Type B pancreatic cell (in vitro differentiated cells): ENCODE results near the gene SLCO2A1. TPM values are rescaled to one million over a fixed set of nuclear protein-coding genes. Genes with fewer than 3 reads are reported as not detected.

ENCODE experiments used
- DNase-seq: peaks from one replicate; pipeline ENCODE4 v3.0.0; 2021; ENCODE audit warnings: mixed read lengths; ENCODE audit not compliant: unreplicated experiment; ENCODE audit errors: extremely low spot score
- H3K27ac Mint-ChIP-seq: 2 replicates; pipeline ENCODE4 v1.8.0; 2021; ENCODE audit warnings: mild to moderate bottlenecking, mixed read lengths
- H3K27me3 Mint-ChIP-seq: 2 replicates; pipeline ENCODE4 v1.8.0; 2021; ENCODE audit warnings: mixed read lengths
- H3K36me3 Mint-ChIP-seq: 2 replicates; pipeline ENCODE4 v1.8.0; 2021; ENCODE audit warnings: mixed read lengths
- H3K4me1 Mint-ChIP-seq: one replicate; pipeline ENCODE4 v1.8.0; 2021; ENCODE audit warnings: mixed read lengths; ENCODE audit not compliant: unreplicated experiment
- H3K4me3 Mint-ChIP-seq: 2 replicates; pipeline ENCODE4 v1.8.0; 2021; ENCODE audit warnings: mild to moderate bottlenecking, mixed read lengths
- H3K9me3 Mint-ChIP-seq: 2 replicates; pipeline ENCODE4 v1.8.0; 2021; ENCODE audit warnings: mixed read lengths
- total RNA-seq: library from RNA; stranded (reverse); gene quantifications from 2 replicates; pipeline ENCODE4 v1.2.1, GENCODE V29; 2021; ENCODE audit warnings: low replicate concordance
- TF ChIP-seq, protein P1 (sequence below): fragments of 200-600 bp; sonication (generic); conservative IDR thresholded peaks from 2 replicates; pipeline ENCODE4 v1.5.0; 2021; ENCODE audit warnings: antibody characterized with exemption, mild to moderate bottlenecking

The SLCO2A1 gene
- total RNA-seq, 1 donor from 2014 or later: 3.8 TPM

DNA sequence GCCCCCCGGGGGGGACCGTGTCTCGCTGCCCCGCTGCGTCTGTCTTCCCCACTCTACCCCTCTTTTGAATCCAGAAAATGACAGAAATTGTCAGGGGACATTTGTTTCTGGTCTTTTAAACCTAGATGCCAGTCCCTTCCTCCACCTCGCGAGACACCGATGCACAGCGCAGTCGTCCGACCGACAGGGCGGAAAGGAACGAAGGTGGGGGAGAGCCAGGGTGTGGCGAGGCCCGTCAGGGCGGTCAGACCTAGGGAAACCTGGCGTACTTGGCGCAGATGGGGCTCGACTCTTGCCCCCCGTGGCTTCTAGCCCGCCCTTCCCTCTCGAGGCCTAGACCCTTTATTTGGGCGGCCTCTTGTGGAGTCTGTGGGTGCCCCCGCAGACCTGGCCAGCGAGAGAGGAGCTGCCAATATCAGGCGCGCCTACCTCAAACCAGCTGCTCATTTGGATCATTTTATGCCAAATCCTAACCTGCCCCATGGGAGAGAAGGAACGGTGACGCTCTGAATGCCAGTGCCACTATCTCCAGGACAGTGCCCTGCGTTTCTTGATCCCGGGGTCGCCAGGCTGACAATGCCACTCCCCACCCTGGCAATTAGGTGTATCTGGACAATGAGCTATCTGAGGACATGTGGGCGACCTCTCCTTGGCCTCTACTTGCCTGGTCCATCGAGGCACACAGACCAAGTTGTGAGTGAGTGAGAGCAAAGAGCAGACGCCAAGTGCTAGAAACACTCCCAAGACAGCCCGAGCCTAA lies 133.5 kb downstream of the SLCO2A1 start:
- no peak for DNase-seq
- Mint-ChIP-seq H3K27me3 (peaks cover 48% of the 10 kb centered on the region), H3K4me3 (peak overlapping the region; percentile 92), H3K9me3 (no peaks in the 10 kb centered on the region), H3K4me1 (no peaks in the 10 kb centered on the region), H3K36me3 (no peaks in the 10 kb centered on the region), H3K27ac (peak overlapping the region; percentile 72)
- TF ChIP-seq, protein P1, sequence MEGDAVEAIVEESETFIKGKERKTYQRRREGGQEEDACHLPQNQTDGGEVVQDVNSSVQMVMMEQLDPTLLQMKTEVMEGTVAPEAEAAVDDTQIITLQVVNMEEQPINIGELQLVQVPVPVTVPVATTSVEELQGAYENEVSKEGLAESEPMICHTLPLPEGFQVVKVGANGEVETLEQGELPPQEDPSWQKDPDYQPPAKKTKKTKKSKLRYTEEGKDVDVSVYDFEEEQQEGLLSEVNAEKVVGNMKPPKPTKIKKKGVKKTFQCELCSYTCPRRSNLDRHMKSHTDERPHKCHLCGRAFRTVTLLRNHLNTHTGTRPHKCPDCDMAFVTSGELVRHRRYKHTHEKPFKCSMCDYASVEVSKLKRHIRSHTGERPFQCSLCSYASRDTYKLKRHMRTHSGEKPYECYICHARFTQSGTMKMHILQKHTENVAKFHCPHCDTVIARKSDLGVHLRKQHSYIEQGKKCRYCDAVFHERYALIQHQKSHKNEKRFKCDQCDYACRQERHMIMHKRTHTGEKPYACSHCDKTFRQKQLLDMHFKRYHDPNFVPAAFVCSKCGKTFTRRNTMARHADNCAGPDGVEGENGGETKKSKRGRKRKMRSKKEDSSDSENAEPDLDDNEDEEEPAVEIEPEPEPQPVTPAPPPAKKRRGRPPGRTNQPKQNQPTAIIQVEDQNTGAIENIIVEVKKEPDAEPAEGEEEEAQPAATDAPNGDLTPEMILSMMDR: no peak

DNA sequence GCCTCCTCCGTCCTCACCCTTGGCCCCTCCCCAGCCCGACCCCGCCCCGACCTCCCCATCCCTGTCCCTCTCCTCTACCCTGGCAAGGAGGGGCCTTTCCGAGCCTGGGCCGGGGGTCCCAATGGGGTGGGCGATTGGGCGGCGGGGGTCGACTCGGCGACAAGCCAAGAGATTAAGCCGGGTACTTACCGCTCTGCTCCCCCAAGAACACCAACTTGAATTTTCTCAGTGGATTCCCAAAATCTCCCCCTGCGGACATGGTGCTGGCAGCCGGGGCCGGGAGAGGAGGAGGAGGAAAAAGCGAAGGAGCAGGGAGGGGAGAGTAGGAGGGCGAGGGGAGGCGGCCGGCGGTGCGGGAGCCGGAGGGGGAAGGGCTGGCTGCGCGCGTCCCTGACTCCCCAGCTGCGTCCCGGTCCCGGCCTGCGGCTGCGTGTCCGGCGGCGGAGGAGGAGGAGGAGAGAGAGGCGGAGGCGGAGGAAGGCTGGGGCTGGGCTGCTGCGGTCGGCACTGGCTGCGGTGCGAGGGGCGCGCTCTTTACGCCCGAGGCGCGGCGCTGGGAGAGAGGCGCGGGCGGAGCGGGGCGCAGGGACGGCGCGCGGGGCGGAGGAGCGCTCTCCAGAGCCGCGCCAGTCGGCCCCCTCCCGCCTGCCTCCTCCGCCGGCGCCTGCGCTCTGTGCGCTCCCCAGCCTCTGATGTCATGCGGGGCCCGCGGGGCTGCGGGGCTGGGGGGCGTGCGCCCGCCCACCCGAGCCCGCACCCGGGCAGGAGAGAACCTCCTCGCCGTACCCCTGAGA lies 134.3 kb downstream of the SLCO2A1 start, which contains the start of gene RAB6B:
RAB6B (minus strand) TSS at position 675 of the 794 bp plus-strand sequence; CDS start at position 259, 416 bp downstream.
- TF ChIP-seq, protein P1: no peak
- H3K27ac Mint-ChIP-seq: peak within 1 kb of the TSS; percentile 72
- H3K4me1 Mint-ChIP-seq: no peaks in the 10 kb centered on the region
- no peak for DNase-seq
- H3K27me3 Mint-ChIP-seq: peaks cover 48% of the 10 kb centered on the region
- H3K9me3 Mint-ChIP-seq: no peaks in the 10 kb centered on the region
- no peaks in the 10 kb centered on the region for H3K36me3 Mint-ChIP-seq
- peak within 1 kb of the TSS; percentile 92 for H3K4me3 Mint-ChIP-seq

DNA sequence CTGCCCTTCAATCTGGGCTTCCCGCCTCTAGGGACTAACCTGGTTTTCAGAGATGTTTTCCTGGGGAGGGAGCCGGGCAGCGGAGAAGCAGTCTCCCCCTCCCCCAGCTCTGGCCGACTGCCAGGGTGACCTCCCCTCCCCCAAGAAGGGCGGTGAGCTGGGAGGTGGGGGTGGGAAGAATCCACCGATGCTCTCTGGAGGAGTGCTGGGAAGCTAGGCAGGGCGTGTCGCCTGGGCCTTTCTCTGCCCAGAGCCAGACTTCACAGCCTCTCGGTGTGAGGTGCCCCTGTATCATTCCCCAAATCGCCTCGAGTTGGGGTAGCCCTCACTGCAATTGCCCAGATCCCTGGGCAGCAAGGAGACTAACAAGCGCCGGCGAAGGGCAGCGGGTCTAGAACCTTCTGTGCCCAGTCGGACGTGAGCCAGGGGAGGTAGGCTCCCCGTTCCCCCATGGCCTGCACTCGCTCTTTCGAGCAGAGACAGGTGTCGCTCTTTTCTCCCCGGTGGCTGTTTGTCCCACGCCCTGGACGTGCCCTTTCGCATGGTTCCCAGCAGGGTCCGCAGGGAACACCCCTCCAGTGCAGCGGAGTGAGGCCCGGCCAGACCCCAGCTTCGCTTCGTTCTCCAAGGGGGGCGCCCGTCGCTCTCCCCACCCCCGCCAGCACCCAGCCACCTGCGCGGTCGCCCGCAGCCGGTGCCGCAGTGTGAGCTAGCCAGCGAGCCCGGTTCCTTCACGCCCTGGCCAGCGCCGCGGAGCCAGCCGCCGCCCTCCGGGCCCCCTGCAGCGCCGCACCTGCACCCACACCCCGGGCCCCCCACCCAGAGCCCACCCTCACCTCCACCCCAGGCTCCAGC lies 135.1 kb downstream of the SLCO2A1 start:
- Mint-ChIP-seq H3K9me3 (no peaks in the 10 kb centered on the region), H3K4me1 (no peaks in the 10 kb centered on the region), H3K27me3 (peaks cover 40% of the 10 kb centered on the region), H3K27ac (no peak overlapping the region), H3K4me3 (peak overlapping the region; percentile 79), H3K36me3 (no peaks in the 10 kb centered on the region)
- DNase-seq: no peak
- TF ChIP-seq, protein P1: no peak

DNA sequence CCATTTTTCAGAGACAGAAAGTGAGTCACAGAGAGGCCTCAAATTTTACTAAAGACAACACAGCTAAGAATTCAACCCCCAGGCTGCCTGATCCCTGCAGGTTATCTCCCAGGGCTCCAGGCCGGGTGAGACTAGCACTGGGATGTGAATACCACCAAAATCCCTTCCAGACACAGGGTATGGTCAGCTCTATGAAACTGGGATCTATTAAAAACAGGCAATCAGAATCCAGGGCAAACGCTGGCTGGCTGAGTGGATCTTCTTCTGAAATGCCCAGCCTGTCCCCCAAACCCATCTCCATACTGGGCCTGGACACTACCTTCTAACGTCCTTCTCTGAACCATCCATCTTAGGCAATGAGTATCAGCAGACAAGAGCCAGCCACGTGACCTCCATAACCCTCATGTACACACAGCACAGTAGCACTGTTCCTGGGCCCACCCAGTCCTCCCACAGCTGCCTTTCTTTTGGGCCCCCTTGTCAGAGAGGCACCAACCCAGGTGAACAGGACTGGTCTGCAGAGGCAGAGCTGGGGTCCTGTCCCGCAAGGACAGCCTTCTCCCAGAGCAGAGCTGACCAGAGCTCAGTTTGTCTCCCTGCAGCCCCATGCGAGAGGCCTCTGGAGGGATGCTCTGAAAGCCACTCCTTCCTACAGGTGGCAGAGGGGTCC lies 135.9 kb downstream of the SLCO2A1 start:
- DNase-seq: no peak
- H3K27ac Mint-ChIP-seq: no peak overlapping the region
- TF ChIP-seq, protein P1: no peak
- H3K36me3 Mint-ChIP-seq: no peaks in the 10 kb centered on the region
- no peaks in the 10 kb centered on the region for H3K4me1 Mint-ChIP-seq
- peaks cover 36% of the 10 kb centered on the region for H3K27me3 Mint-ChIP-seq
- no peaks in the 10 kb centered on the region for H3K9me3 Mint-ChIP-seq
- H3K4me3 Mint-ChIP-seq: peak overlapping the region; percentile 79
